Prostate gland (tissue), 2 donors: ENCODE results near the gene CPNE4.

Source experiments
- POLR2A ChIP-seq: fragments of 450-650 bp; IDR thresholded peaks from one replicate; pipeline ENCODE4 v1.6.1; 2016; ENCODE audit warnings: antibody characterized with exemption, mild to moderate bottlenecking
- TF ChIP-seq, protein P1 (sequence below), 4 experiments: fragments of 200-600 bp in 2 of 4; fragments of 450-650 bp in 2 of 4; sonication (generic) in 2 of 4; IDR thresholded peaks; 1 replicate in 3 of 4; 2 replicates in 1 of 4; pipeline ENCODE4 v1.5.1; 2016 to 2019; ENCODE audit warnings: antibody characterized with exemption in 4 of 4, mild to moderate bottlenecking in 2 of 4, moderate library complexity in 2 of 4

DNA sequence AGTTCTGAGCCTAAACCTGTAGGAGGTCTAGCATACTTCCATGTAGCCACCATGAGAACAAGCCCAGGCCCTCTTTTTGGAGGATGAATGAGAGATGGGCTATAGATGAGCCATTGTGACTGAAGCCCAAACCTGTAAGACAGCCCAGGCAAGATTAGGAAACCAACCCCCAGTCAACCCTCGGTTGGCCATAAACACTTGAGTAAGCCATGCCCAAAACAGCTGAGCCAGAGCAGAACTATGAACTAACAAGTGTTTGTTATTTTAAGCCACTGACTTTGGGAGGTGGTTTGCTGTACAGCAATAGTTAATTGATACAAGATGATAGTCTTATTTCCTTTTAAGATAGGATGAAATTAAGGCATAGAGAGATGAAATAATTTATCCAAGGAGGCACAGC is 12.4 kb upstream of the CPNE4 start:
- TF ChIP-seq, protein P1, sequence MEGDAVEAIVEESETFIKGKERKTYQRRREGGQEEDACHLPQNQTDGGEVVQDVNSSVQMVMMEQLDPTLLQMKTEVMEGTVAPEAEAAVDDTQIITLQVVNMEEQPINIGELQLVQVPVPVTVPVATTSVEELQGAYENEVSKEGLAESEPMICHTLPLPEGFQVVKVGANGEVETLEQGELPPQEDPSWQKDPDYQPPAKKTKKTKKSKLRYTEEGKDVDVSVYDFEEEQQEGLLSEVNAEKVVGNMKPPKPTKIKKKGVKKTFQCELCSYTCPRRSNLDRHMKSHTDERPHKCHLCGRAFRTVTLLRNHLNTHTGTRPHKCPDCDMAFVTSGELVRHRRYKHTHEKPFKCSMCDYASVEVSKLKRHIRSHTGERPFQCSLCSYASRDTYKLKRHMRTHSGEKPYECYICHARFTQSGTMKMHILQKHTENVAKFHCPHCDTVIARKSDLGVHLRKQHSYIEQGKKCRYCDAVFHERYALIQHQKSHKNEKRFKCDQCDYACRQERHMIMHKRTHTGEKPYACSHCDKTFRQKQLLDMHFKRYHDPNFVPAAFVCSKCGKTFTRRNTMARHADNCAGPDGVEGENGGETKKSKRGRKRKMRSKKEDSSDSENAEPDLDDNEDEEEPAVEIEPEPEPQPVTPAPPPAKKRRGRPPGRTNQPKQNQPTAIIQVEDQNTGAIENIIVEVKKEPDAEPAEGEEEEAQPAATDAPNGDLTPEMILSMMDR (IDR thresholded peaks at IDR 0.05): no peak
- no peak for TF ChIP-seq POLR2A
